Measurements from ENCODE around the gene CFAP99.
"Not testable (repeated sequence)": the region's sequence is repeated elsewhere in the genome, so short reads cannot be mapped to it uniquely, and the experiment has no call there.

CFAP99 gene

GRCh38 chr4:2449511-2450392 lies 31.0 kb downstream of the CFAP99 start:
- DNase-seq: no peak

GRCh38 chr4:2450394-2451035 lies 31.8 kb downstream of the CFAP99 start:
- DNase-seq: no peak

GRCh38 chr4:2451036-2451520 lies 32.3 kb downstream of the CFAP99 start:
- DNase-seq: no peak

GRCh38 chr4:2451821-2452785 lies 33.3 kb downstream of the CFAP99 start:
- no peak for DNase-seq

GRCh38 chr4:2457481-2458295 lies 38.9 kb downstream of the CFAP99 start:
- no peak for DNase-seq

- DNase-seq: no peak
These were observed 40.1 kb downstream of the CFAP99 start for GRCh38 chr4:2458546-2459491.

- no peak for DNase-seq
These were observed 41.0 kb downstream of the CFAP99 start for GRCh38 chr4:2459589-2460349.

- DNase-seq: no peak
These were observed 42.6 kb downstream of the CFAP99 start for GRCh38 chr4:2461246-2461960.

- DNase-seq: peak; percentile 79
These were observed 43.6 kb downstream of the CFAP99 start for GRCh38 chr4:2462218-2462991.

- no peak for DNase-seq
These were observed 44.4 kb downstream of the CFAP99 start for GRCh38 chr4:2462992-2463762.

- no peak for DNase-seq
These were observed 46.3 kb downstream of the CFAP99 start for GRCh38 chr4:2465032-2465431.

GRCh38 chr4:2465544-2465943 lies 46.8 kb downstream of the CFAP99 start:
- DNase-seq: not testable (repeated sequence)

GRCh38 chr4:2468456-2469191 lies 49.9 kb downstream of the CFAP99 start, which contains the start of gene RNF4:
Gene RNF4 (plus strand): TSS chr4:2469106. CDS start chr4:2490494, 21,388 bp downstream.
- peak; percentile 97 for DNase-seq

GRCh38 chr4:2469192-2469984 lies 50.6 kb downstream of the CFAP99 start:
- DNase-seq: peak; percentile 82

GRCh38 chr4:2470791-2471190 lies 52.0 kb downstream of the CFAP99 start:
- peak; percentile 38 for DNase-seq

GRCh38 chr4:2472187-2472586 lies 53.4 kb downstream of the CFAP99 start:
- no peak for DNase-seq

All from activated CD4-positive, alpha-beta T cell treated with anti-CD3 and anti-CD28 coated beads, Interleukin-10, Interleukin-2, amounts not matched to agents 100 ng/mL and 50 ng/mL, durations not matched to agents 16 hours and 8 hours (primary cell).